Endothelial cell of coronary artery (primary cell): ENCODE data around the gene PACSIN2. TPM values are rescaled to one million over a fixed set of nuclear protein-coding genes. Genes with fewer than 3 reads are reported as not detected.

Source experiments
- total RNA-seq: library from RNA; depleted of rRNA; stranded (reverse); fragments of >200 nt; gene quantifications from 2 replicates; pipeline ENCODE4 v1.2.3, GENCODE V29; 2014

Gene PACSIN2
- total RNA-seq, result 66.8 and 71.3 TPM in 2 replicates

GRCh38 chr22:43014869-43015676 is at the start of gene PACSIN2:
Gene PACSIN2, minus strand, starts transcription at chr22:43015149. Its CDS starts 103,069 bp downstream, at chr22:42912080.

GRCh38 chr22:42856865-42857704 is 157.9 kb downstream of the PACSIN2 start, which contains the start of gene ARFGAP3:
Gene ARFGAP3, minus strand, starts transcription at chr22:42857273. Its CDS starts 91 bp downstream, at chr22:42857182.

Other genes with a start within 250 kb of the PACSIN2 start
- 47.6 and 65.0 TPM in 2 replicates for gene ARFGAP3, start 157.9 kb downstream of the PACSIN2 start, total RNA-seq
- gene TTLL1, start 74.2 kb upstream of the PACSIN2 start, total RNA-seq, result 10.9 and 11.7 TPM in 2 replicates
- gene BIK, start 95.6 kb upstream of the PACSIN2 start, total RNA-seq, result 0.09 and 0.63 TPM in 2 replicates
- gene MCAT, start 128.2 kb upstream of the PACSIN2 start, total RNA-seq, result 10.2 and 11.5 TPM in 2 replicates
- gene TSPO, start 136.4 kb upstream of the PACSIN2 start, total RNA-seq, result 300 and 316 TPM in 2 replicates
- gene TTLL12, start 172.0 kb upstream of the PACSIN2 start, total RNA-seq, result 29.2 and 29.6 TPM in 2 replicates